ENCODE results near the gene L3MBTL4. TPM values are rescaled to one million over a fixed set of nuclear protein-coding genes. Genes with fewer than 3 reads are reported as not detected.
"Not testable (repeated sequence)": the region's sequence is repeated elsewhere in the genome, so short reads cannot be mapped to it uniquely, and the experiment has no call there.

L3MBTL4 gene
- total RNA-seq, 1 donor from 2014 or later = 0.34 TPM

- H3K9me3 Mint-ChIP-seq = peaks cover 2% of the 10 kb centered on the region
- no peak overlapping the region for H3K27ac ChIP-seq
- H3K4me1 Mint-ChIP-seq = no peaks in the 10 kb centered on the region
- no peak overlapping the region for H2AFZ ChIP-seq (replicated peaks)
- no peaks in the 10 kb centered on the region for H3K4me1 ChIP-seq
- H3K27ac Mint-ChIP-seq = no peak overlapping the region
- no peak overlapping the region for H3K4me3 ChIP-seq
- no peaks in the 10 kb centered on the region for H3K9me3 ChIP-seq (ENCODE audit: low read depth)
- H3K36me3 ChIP-seq = no peaks in the 10 kb centered on the region
- DNase-seq (ENCODE audit: low spot score) = no peak
- no peaks in the 10 kb centered on the region for H3F3A ChIP-seq (ENCODE audit: low read depth)
- no peaks in the 10 kb centered on the region for H4K20me1 ChIP-seq (ENCODE audit: low read depth)
- H3K27me3 Mint-ChIP-seq (ENCODE audit: insufficient read depth, low read depth) = no peaks in the 10 kb centered on the region
- no peaks in the 10 kb centered on the region for H3K36me3 Mint-ChIP-seq
- H3K4me2 ChIP-seq = no peak overlapping the region
- H3K27me3 ChIP-seq = no peaks in the 10 kb centered on the region
- no peaks in the 10 kb centered on the region for H3K79me2 ChIP-seq (ENCODE audit: low read depth)
- TF ChIP-seq EZH2phosphoT487 (IDR thresholded peaks at IDR 0.05) (no peak), EZH2 (IDR thresholded peaks at IDR 0.05) (no peak), CTCF (IDR thresholded peaks at IDR 0.05) (no peak)
- H3K9ac ChIP-seq = no peak overlapping the region
- no peak overlapping the region for H3K4me3 Mint-ChIP-seq
These were observed 328.0 kb downstream of the L3MBTL4 start for GRCh38 chr18:6086731-6087130.

- no peaks in the 10 kb centered on the region for H3K4me1 ChIP-seq
- H3K36me3 Mint-ChIP-seq = no peaks in the 10 kb centered on the region
- no peak overlapping the region for H3K27ac Mint-ChIP-seq
- no peak overlapping the region for H3K9ac ChIP-seq
- no peak overlapping the region for H3K4me3 ChIP-seq
- no peak overlapping the region for H3K27ac ChIP-seq
- H3K36me3 ChIP-seq = no peaks in the 10 kb centered on the region
- no peaks in the 10 kb centered on the region for H3K27me3 ChIP-seq
- no peaks in the 10 kb centered on the region for H4K20me1 ChIP-seq (ENCODE audit: low read depth)
- H2AFZ ChIP-seq (replicated peaks) = peak overlapping the region; percentile 3
- H3K27me3 Mint-ChIP-seq (ENCODE audit: insufficient read depth, low read depth) = peaks cover 2% of the 10 kb centered on the region
- no peaks in the 10 kb centered on the region for H3K79me2 ChIP-seq (ENCODE audit: low read depth)
- TF ChIP-seq CTCF (IDR thresholded peaks at IDR 0.05) (no peak), EZH2 (IDR thresholded peaks at IDR 0.05) (no peak), EZH2phosphoT487 (IDR thresholded peaks at IDR 0.05) (no peak)
- no peaks in the 10 kb centered on the region for H3K9me3 ChIP-seq (ENCODE audit: low read depth)
- H3K4me2 ChIP-seq = no peak overlapping the region
- H3K4me1 Mint-ChIP-seq = no peaks in the 10 kb centered on the region
- no peaks in the 10 kb centered on the region for H3K9me3 Mint-ChIP-seq
- H3F3A ChIP-seq (ENCODE audit: low read depth) = no peaks in the 10 kb centered on the region
- DNase-seq (ENCODE audit: low spot score) = no peak
- H3K4me3 Mint-ChIP-seq = no peak overlapping the region
These were observed 335.3 kb downstream of the L3MBTL4 start for GRCh38 chr18:6079406-6079805.

DNA sequence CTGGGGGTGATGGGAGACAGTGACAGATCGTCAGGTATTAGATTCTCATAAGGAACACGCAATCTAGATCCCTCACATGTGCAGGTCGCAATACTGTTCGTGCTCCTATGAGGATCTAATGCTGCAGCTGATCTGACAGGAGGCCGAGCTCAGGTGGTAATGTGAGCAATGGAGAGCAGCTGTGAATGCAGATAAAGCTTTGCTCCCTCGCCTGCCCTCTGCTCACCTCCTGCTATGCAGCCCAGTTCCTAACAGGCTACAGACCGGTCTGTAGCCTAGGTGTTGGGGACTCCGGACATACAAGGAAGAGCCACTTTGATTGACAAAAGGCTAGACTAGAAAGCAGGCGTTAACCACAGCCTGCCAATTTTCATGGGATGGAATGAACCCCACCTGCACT lies 335.8 kb downstream of the L3MBTL4 start:
- Mint-ChIP-seq H3K4me1 (no peaks in the 10 kb centered on the region), H3K36me3 (no peaks in the 10 kb centered on the region), H3K27me3 (ENCODE audit: insufficient read depth, low read depth) (peaks cover 2% of the 10 kb centered on the region), H3K9me3 (no peaks in the 10 kb centered on the region), H3K27ac (no peak overlapping the region), H3K4me3 (no peak overlapping the region)
- no peak overlapping the region for H3K4me2 ChIP-seq
- H3K9ac ChIP-seq = no peak overlapping the region
- no peaks in the 10 kb centered on the region for H3K4me1 ChIP-seq
- no peaks in the 10 kb centered on the region for H3K27me3 ChIP-seq
- DNase-seq (ENCODE audit: low spot score) = no peak
- no peaks in the 10 kb centered on the region for H4K20me1 ChIP-seq (ENCODE audit: low read depth)
- no peak overlapping the region for H3K27ac ChIP-seq
- no peak overlapping the region for H2AFZ ChIP-seq (replicated peaks)
- H3F3A ChIP-seq (ENCODE audit: low read depth) = no peaks in the 10 kb centered on the region
- TF ChIP-seq EZH2phosphoT487 (IDR thresholded peaks at IDR 0.05) (no peak), CTCF (IDR thresholded peaks at IDR 0.05) (no peak), EZH2 (IDR thresholded peaks at IDR 0.05) (no peak)
- H3K79me2 ChIP-seq (ENCODE audit: low read depth) = no peaks in the 10 kb centered on the region
- no peaks in the 10 kb centered on the region for H3K9me3 ChIP-seq (ENCODE audit: low read depth)
- no peaks in the 10 kb centered on the region for H3K36me3 ChIP-seq
- H3K4me3 ChIP-seq = no peak overlapping the region

DNA sequence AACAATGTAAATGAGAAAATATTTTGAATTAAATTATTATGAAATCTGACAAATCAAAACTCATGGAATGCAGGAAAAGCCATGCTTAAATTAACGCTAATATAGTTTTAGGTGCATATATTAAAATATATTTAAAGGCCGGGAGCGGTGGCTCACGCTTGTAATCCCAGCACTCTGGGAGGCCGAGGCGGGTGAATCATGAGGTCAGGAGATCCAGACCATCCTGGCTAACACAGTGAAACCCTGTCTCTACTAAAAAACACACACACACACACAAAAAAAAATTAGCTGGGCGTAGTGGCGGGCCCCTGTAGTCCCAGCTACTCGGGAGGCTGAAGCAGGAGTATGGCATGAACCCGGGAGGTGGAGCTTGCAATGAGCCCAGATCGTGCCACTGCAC lies 342.3 kb downstream of the L3MBTL4 start:
- not testable (repeated sequence) for H3K79me2 ChIP-seq (ENCODE audit: low read depth); H3K4me1 Mint-ChIP-seq; H2AFZ ChIP-seq (replicated peaks); H3K9ac ChIP-seq; H3K27ac Mint-ChIP-seq; H3K36me3 ChIP-seq; DNase-seq (ENCODE audit: low spot score); H3K4me2 ChIP-seq; H3K4me1 ChIP-seq; H3K27me3 ChIP-seq; H3K4me3 ChIP-seq; H3F3A ChIP-seq (ENCODE audit: low read depth); H3K9me3 ChIP-seq (ENCODE audit: low read depth); H4K20me1 ChIP-seq (ENCODE audit: low read depth); H3K4me3 Mint-ChIP-seq; H3K27ac ChIP-seq; H3K36me3 Mint-ChIP-seq; H3K27me3 Mint-ChIP-seq (ENCODE audit: insufficient read depth, low read depth)
- peaks cover 14% of the 10 kb centered on the region for H3K9me3 Mint-ChIP-seq

Measured in neural progenitor cell (in vitro differentiated cells).